Sigmoid colon (tissue), 7 donors: Measurements from ENCODE around the gene TOMM7. TPM values are rescaled to one million over a fixed set of nuclear protein-coding genes. Genes with fewer than 3 reads are reported as not detected.
"Not testable (repeated sequence)": the region's sequence is repeated elsewhere in the genome, so short reads cannot be mapped to it uniquely, and the experiment has no call there.

Experiments
- DNase-seq: peaks from one replicate; pipeline ENCODE4 v3.0.0-alpha.2; 2019
- H3K27ac ChIP-seq, 4 donors: fragments of 200-600 bp; sonication (generic); one replicate each; pipeline ENCODE4 v1.5.1; 2016 to 2019; ENCODE audit warnings: mild to moderate bottlenecking in 1 of 4
- H3K27me3 ChIP-seq, 3 donors: fragments of 200-600 bp; sonication (generic); one replicate each; pipeline ENCODE4 v1.5.1; 2019; ENCODE audit warnings: mild to moderate bottlenecking in 1 of 3
- H3K36me3 ChIP-seq, 4 donors: fragments of 200-600 bp; sonication (generic); one replicate each; pipeline ENCODE4 v1.5.1; 2016 to 2019
- H3K4me1 ChIP-seq, 4 donors: fragments of 200-600 bp; sonication (generic); one replicate each; pipeline ENCODE4 v1.5.1; 2017 to 2019
- H3K4me3 ChIP-seq, 4 donors: fragments of 200-600 bp; sonication (generic); one replicate each; pipeline ENCODE4 v1.5.1; 2017 to 2019; ENCODE audit warnings: mild to moderate bottlenecking in 2 of 4, moderate library complexity in 1 of 4
- H3K9me3 ChIP-seq, 4 donors: fragments of 200-600 bp in 3 of 4; sonication (generic) in 3 of 4; one replicate each; pipeline versions ENCODE4 v1.5.1 to v1.6.1; 2013 to 2019
- EP300 ChIP-seq, 4 donors: sonication (generic); formaldehyde crosslinking; IDR thresholded peaks; one replicate each; pipeline ENCODE4 v1.6.1; 2017; ENCODE audit warnings: antibody characterized with exemption in 4 of 4
- POLR2A ChIP-seq, 2 donors: fragments of 450-650 bp; IDR thresholded peaks; one replicate each; pipeline ENCODE4 v1.6.1; 2016; ENCODE audit warnings: antibody characterized with exemption in 2 of 2, mild to moderate bottlenecking in 2 of 2, moderate library complexity in 2 of 2
- POLR2AphosphoS5 ChIP-seq, 4 donors: sonication (generic); formaldehyde crosslinking; IDR thresholded peaks; one replicate each; pipeline ENCODE4 v1.6.1; 2017; ENCODE audit warnings: antibody characterized with exemption in 4 of 4
- WGBS, 2 donors: extraction: QIAGEN DNeasy Blood & Tissue Kit; methylation state at CpG; one replicate each; pipeline ENCODE4 v1.1.7; 2013; 5-methylcytosine and 5-hydroxymethylcytosine counted together
- intact Hi-C: fragments of 100-400 bp; cut with DNase I; formaldehyde crosslinking; loops from one replicate; pipeline ENCODE4 v1.15.1; 2023
- polyA plus RNA-seq, 3 donors: library from polyadenylated mRNA; stranded (reverse); fragments of 200-250 nt; gene quantifications; one replicate each; pipeline ENCODE4 v1.2.3, GENCODE V29; 2013
- total RNA-seq, 4 donors: library from RNA; depleted of rRNA; stranded (reverse); fragments of >200 nt; gene quantifications; one replicate each; pipeline ENCODE4 v1.1.0, GENCODE V29; 2016
- TF ChIP-seq, protein P1 (sequence below), 4 experiments: fragments of 450-650 bp in 3 of 4; fragments of 200-600 bp in 1 of 4; IDR thresholded peaks; one replicate each; pipeline ENCODE4 v1.5.1; 2016 to 2019; ENCODE audit warnings: antibody characterized with exemption in 4 of 4, mild to moderate bottlenecking in 3 of 4, moderate library complexity in 2 of 4
- donor health status: healthy with polysubstance abuse.
- donor health status: Bipolar disorder and iron deficiency.
- donor health status: healthy.

TOMM7 gene
- total and polyA plus RNA-seq, 7 donors, result 148 to 625 (median 326) TPM

DNA sequence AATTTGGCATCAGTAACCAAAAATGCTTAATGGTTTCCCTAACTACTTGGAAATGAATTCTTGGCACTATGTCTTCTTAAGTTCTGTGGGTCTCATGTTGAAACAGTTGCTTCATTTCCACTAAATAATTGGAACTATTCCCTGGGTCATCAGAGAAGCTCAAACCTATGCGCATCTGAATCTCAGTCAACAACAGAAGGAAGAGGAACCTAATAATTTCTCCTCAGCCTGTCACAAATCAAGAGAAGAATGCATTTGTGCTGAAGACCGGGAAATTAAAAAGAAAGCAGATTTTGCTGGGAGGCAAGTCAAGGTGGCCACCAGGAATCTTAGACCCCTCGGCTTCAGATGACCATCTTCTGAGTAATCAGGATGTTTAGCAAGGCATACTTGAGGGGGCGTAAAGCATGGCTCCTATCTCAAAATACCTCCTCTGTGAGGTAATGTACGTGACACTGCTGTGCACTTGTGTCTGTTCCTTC, 41.4 kb downstream of the TOMM7 start:
- no peak for DNase-seq
- intact Hi-C loops, result loop anchor here (5.0 to 10.0 kb wide), 2 partner anchors 54 to 274 kb away; partner anchors contain the start of gene IL6
- peaks cover 0 to 3% (median 0%) of the 10 kb centered on the region in 4 donors for H3K4me1 ChIP-seq

GRCh38 chr7:22779730-22780323, 42.8 kb downstream of the TOMM7 start:
- intact Hi-C loops, result loop anchor here (5.0 to 10.0 kb wide), 2 partner anchors 53 to 275 kb away; partner anchors contain the start of gene IL6
- H3K27ac ChIP-seq, H3K27me3 ChIP-seq, H3K9me3 ChIP-seq, H3K36me3 ChIP-seq, DNase-seq, H3K4me1 ChIP-seq, H3K4me3 ChIP-seq: not testable (repeated sequence)
- 58 to 82% methylated on average over 4 of the region's 4 CpGs for WGBS, 2 donors

More for the DNA sequence above, 41.4 kb downstream of the TOMM7 start:
- H3K4me3 ChIP-seq, result no peak overlapping the region
- no peaks in the 10 kb centered on the region for H3K27me3 ChIP-seq
- no peaks in the 10 kb centered on the region for H3K9me3 ChIP-seq
- peak overlapping the region in 3 of 4 donors; percentile 5 to 39 (median 34) for H3K27ac ChIP-seq
- TF ChIP-seq EP300 (IDR thresholded peaks at IDR 0.05) (no peak), POLR2AphosphoS5 (IDR thresholded peaks at IDR 0.05) (no peak), POLR2A (IDR thresholded peaks at IDR 0.05) (no peak)
- TF ChIP-seq, protein P1, sequence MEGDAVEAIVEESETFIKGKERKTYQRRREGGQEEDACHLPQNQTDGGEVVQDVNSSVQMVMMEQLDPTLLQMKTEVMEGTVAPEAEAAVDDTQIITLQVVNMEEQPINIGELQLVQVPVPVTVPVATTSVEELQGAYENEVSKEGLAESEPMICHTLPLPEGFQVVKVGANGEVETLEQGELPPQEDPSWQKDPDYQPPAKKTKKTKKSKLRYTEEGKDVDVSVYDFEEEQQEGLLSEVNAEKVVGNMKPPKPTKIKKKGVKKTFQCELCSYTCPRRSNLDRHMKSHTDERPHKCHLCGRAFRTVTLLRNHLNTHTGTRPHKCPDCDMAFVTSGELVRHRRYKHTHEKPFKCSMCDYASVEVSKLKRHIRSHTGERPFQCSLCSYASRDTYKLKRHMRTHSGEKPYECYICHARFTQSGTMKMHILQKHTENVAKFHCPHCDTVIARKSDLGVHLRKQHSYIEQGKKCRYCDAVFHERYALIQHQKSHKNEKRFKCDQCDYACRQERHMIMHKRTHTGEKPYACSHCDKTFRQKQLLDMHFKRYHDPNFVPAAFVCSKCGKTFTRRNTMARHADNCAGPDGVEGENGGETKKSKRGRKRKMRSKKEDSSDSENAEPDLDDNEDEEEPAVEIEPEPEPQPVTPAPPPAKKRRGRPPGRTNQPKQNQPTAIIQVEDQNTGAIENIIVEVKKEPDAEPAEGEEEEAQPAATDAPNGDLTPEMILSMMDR (IDR thresholded peaks at IDR 0.05), result no peak
- WGBS, 2 donors, result 80 to 84% methylated on average over 5 of the region's 5 CpGs
- no peaks in the 10 kb centered on the region for H3K36me3 ChIP-seq

- Histone ChIP-seq H3K27ac (no peak overlapping the region), H3K4me1 (peaks cover 0 to 3% (median 0%) of the 10 kb centered on the region in 4 donors), H3K9me3 (no peaks in the 10 kb centered on the region), H3K36me3 (no peaks in the 10 kb centered on the region), H3K4me3 (no peak overlapping the region), H3K27me3 (no peaks in the 10 kb centered on the region)
- DNase-seq, result no peak
- intact Hi-C loops, result no loop called here
- TF ChIP-seq, protein P1 (IDR thresholded peaks at IDR 0.05), result no peak
- TF ChIP-seq POLR2AphosphoS5 (IDR thresholded peaks at IDR 0.05), result no peak
- no peak for TF ChIP-seq POLR2A (IDR thresholded peaks at IDR 0.05)
- WGBS, 2 donors, result 62 to 80% methylated on average over 4 of the region's 4 CpGs
These were observed 45.7 kb downstream of the TOMM7 start for GRCh38 chr7:22776964-22777363.

GRCh38 chr7:22772885-22773284, 49.8 kb downstream of the TOMM7 start:
- intact Hi-C loops, result no loop called here
- no peaks in the 10 kb centered on the region for H3K9me3 ChIP-seq
- H3K4me1 ChIP-seq, result no peaks in the 10 kb centered on the region
- H3K27me3 ChIP-seq, result no peaks in the 10 kb centered on the region
- H3K27ac ChIP-seq, result no peak overlapping the region
- DNase-seq, result no peak
- H3K4me3 ChIP-seq, result no peak overlapping the region
- no peak for TF ChIP-seq POLR2AphosphoS5 (IDR thresholded peaks at IDR 0.05)
- TF ChIP-seq, protein P1 (IDR thresholded peaks at IDR 0.05), result no peak
- TF ChIP-seq EP300 (IDR thresholded peaks at IDR 0.05), result no peak
- no peak for TF ChIP-seq POLR2A (IDR thresholded peaks at IDR 0.05)
- WGBS, 2 donors, result 57 to 63% methylated on average over 4 of the region's 4 CpGs
- H3K36me3 ChIP-seq, result no peaks in the 10 kb centered on the region

DNA sequence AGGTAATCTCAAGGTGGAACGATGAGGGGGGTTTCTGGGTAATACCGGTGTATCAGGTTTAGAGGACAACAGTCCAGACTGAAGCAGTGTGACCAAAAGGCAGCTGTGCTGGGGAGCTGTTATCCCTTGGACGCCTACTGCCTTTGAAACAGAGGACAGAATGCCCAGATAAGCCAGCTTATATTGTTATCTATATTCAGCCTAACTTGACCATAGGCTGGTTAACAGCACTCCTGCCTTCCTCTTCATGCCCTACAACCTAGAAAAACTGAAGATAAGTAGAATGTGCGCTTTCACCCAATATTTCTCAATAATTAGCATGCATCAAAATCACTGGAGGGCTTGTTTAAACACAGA, 50.8 kb downstream of the TOMM7 start:
- intact Hi-C loops, result no loop called here
- Histone ChIP-seq H3K27me3 (no peaks in the 10 kb centered on the region), H3K4me1 (no peaks in the 10 kb centered on the region), H3K27ac (no peak overlapping the region), H3K4me3 (no peak overlapping the region), H3K36me3 (no peaks in the 10 kb centered on the region), H3K9me3 (no peaks in the 10 kb centered on the region)
- WGBS, 2 donors, result 72 to 85% methylated on average over 4 of the region's 4 CpGs
- TF ChIP-seq POLR2A (IDR thresholded peaks at IDR 0.05) (no peak), EP300 (IDR thresholded peaks at IDR 0.05) (no peak), POLR2AphosphoS5 (IDR thresholded peaks at IDR 0.05) (no peak)
- TF ChIP-seq, protein P1 (IDR thresholded peaks at IDR 0.05), result no peak
- no peak for DNase-seq
